Prostate gland (tissue), 2 donors: ENCODE results near the gene ADAP1.

Experiments used
- CTCF ChIP-seq, 4 experiments: fragments of 200-600 bp in 2 of 4; fragments of 450-650 bp in 2 of 4; sonication (generic) in 2 of 4; IDR thresholded peaks; 1 replicate in 3 of 4; 2 replicates in 1 of 4; pipeline ENCODE4 v1.5.1; 2016 to 2019; ENCODE audit warnings: antibody characterized with exemption in 4 of 4, mild to moderate bottlenecking in 2 of 4, moderate library complexity in 2 of 4
- POLR2AphosphoS5 ChIP-seq: sonication (generic); formaldehyde crosslinking; IDR thresholded peaks from one replicate; pipeline ENCODE4 v1.6.1; 2017; ENCODE audit warnings: antibody characterized with exemption

GRCh38 chr7:953547-954327 is 743 bp downstream of the ADAP1 start:
- TF ChIP-seq POLR2AphosphoS5 (no peak), CTCF (IDR thresholded peaks at IDR 0.05) (peak in 1 of 4 experiments; percentile 9)
